OCI-LY1 (cell line): ENCODE data around the gene MBNL2.

ENCODE experiments used
- H2AFZ ChIP-seq: fragments of 200-600 bp; sonication (generic), shearing (Covaris generic); 2 replicates; pipeline ENCODE4 v1.6.0; 2014; ENCODE audit warnings: antibody characterized with exemption, mild to moderate bottlenecking, low read length
- H3F3A ChIP-seq: fragments of 200-600 bp; sonication (generic), shearing (Covaris generic); 2 replicates; pipeline ENCODE4 v1.6.0; 2014; ENCODE audit warnings: mild to moderate bottlenecking, antibody characterized with exemption, low read length, moderate library complexity; ENCODE audit not compliant: insufficient read depth
- H3K27ac ChIP-seq: fragments of 200-600 bp; sonication (generic); 2 replicates; pipeline ENCODE4 v1.5.1; 2014; ENCODE audit warnings: low read length, mixed run types, mild to moderate bottlenecking, low read depth; ENCODE audit not compliant: poor library complexity, severe bottlenecking
- H3K27me3 ChIP-seq: fragments of 200-600 bp; sonication (generic); 2 replicates; pipeline ENCODE4 v1.6.0; 2014; ENCODE audit warnings: antibody characterized with exemption, mild to moderate bottlenecking, low read length, moderate library complexity; ENCODE audit not compliant: insufficient read depth
- H3K36me3 ChIP-seq: fragments of 200-600 bp; sonication (generic); 2 replicates; pipeline ENCODE4 v1.6.1; 2014; ENCODE audit warnings: mild to moderate bottlenecking, antibody characterized with exemption, low read length, moderate library complexity, mixed read lengths; ENCODE audit not compliant: insufficient read depth
- H3K4me1 ChIP-seq: fragments of 200-600 bp; sonication (generic); 2 replicates; pipeline ENCODE4 v1.5.1; 2014; ENCODE audit warnings: mild to moderate bottlenecking, low read length, moderate library complexity; ENCODE audit not compliant: insufficient read depth, severe bottlenecking
- H3K4me2 ChIP-seq: fragments of 200-600 bp; sonication (generic), shearing (Covaris generic); 2 replicates; pipeline ENCODE4 v1.6.1; 2014; ENCODE audit warnings: low read length
- H3K4me3 ChIP-seq: fragments of 200-600 bp; sonication (generic); 2 replicates; pipeline ENCODE4 v1.5.1; 2014; ENCODE audit warnings: low read length, low read depth, mild to moderate bottlenecking, mixed read lengths; ENCODE audit not compliant: poor library complexity, severe bottlenecking
- H3K79me2 ChIP-seq: fragments of 200-600 bp; shearing (Covaris generic); 2 replicates; pipeline ENCODE4 v1.6.1; 2016; ENCODE audit warnings: mixed run types, low read length, mixed read lengths; ENCODE audit not compliant: insufficient read depth
- H3K9ac ChIP-seq: fragments of 200-600 bp; sonication (generic), shearing (Covaris generic); 2 replicates; pipeline ENCODE4 v1.6.1; 2014; ENCODE audit warnings: mild to moderate bottlenecking, low read length, mixed read lengths
- H3K9me2 ChIP-seq: fragments of 200-600 bp; sonication (generic), shearing (Covaris generic); 2 replicates; pipeline ENCODE4 v1.6.1; 2014; ENCODE audit warnings: low read depth, mild to moderate bottlenecking, low read length, mixed read lengths
- H3K9me3 ChIP-seq: fragments of 200-600 bp; shearing (Covaris generic); 2 replicates; pipeline ENCODE4 v1.6.1; 2014; ENCODE audit warnings: low read length, mixed read lengths
- H4K20me1 ChIP-seq: fragments of 200-600 bp; sonication (generic), shearing (Covaris generic); 2 replicates; pipeline ENCODE4 v1.6.0; 2016; ENCODE audit warnings: mild to moderate bottlenecking, low read length; ENCODE audit not compliant: insufficient read depth
- CTCF ChIP-seq: fragments of 200-600 bp; sonication (generic), shearing (Covaris generic); IDR thresholded peaks from 2 replicates; pipeline ENCODE4 v1.5.1; 2017; ENCODE audit warnings: mild to moderate bottlenecking, antibody characterized with exemption, low read length, moderate library complexity, mixed read lengths
- EZH2 ChIP-seq: fragments of 200-600 bp; sonication (generic), shearing (Covaris generic); IDR thresholded peaks from 2 replicates; pipeline ENCODE4 v1.8.0; 2017; ENCODE audit warnings: borderline replicate concordance, mixed run types, mild to moderate bottlenecking, antibody characterized with exemption, low read length, moderate library complexity, mixed read lengths

MBNL2 gene

GRCh38 chr13:97191142-97191541 lies 31.0 kb upstream of the MBNL2 start:
- Histone ChIP-seq H4K20me1 (no peaks in the 10 kb centered on the region), H3K36me3 (no peaks in the 10 kb centered on the region), H3K9ac (no peak overlapping the region), H3K9me2 (no peaks in the 10 kb centered on the region), H3K4me2 (no peak overlapping the region), H3K9me3 (no peaks in the 10 kb centered on the region), H3K4me3 (no peak overlapping the region), H2AFZ (no peak overlapping the region), H3K27ac (no peak overlapping the region), H3K79me2 (no peaks in the 10 kb centered on the region), H3K27me3 (no peaks in the 10 kb centered on the region), H3K4me1 (peaks cover 5% of the 10 kb centered on the region), H3F3A (no peaks in the 10 kb centered on the region)
- TF ChIP-seq EZH2 (no peak), CTCF (no peak)

GRCh38 chr13:97191615-97192014 lies 30.5 kb upstream of the MBNL2 start:
- Histone ChIP-seq H3K4me3 (no peak overlapping the region), H2AFZ (no peak overlapping the region), H3K27ac (no peak overlapping the region), H3K4me1 (peaks cover 5% of the 10 kb centered on the region), H3K9me3 (no peaks in the 10 kb centered on the region), H3K9ac (no peak overlapping the region), H3K9me2 (no peaks in the 10 kb centered on the region), H4K20me1 (no peaks in the 10 kb centered on the region), H3K27me3 (no peaks in the 10 kb centered on the region), H3K79me2 (no peaks in the 10 kb centered on the region), H3F3A (no peaks in the 10 kb centered on the region), H3K4me2 (no peak overlapping the region), H3K36me3 (no peaks in the 10 kb centered on the region)
- TF ChIP-seq EZH2, result no peak
- TF ChIP-seq CTCF, result no peak

GRCh38 chr13:97192166-97192565 lies 30.0 kb upstream of the MBNL2 start:
- no peaks in the 10 kb centered on the region for H3K27me3 ChIP-seq
- H3K9me3 ChIP-seq, result no peaks in the 10 kb centered on the region
- H3K9me2 ChIP-seq, result no peaks in the 10 kb centered on the region
- no peaks in the 10 kb centered on the region for H4K20me1 ChIP-seq
- H3K79me2 ChIP-seq, result no peaks in the 10 kb centered on the region
- no peaks in the 10 kb centered on the region for H3F3A ChIP-seq
- H2AFZ ChIP-seq, result no peak overlapping the region
- H3K4me3 ChIP-seq, result no peak overlapping the region
- no peak overlapping the region for H3K27ac ChIP-seq
- H3K4me1 ChIP-seq, result peaks cover 5% of the 10 kb centered on the region
- no peak overlapping the region for H3K4me2 ChIP-seq
- no peaks in the 10 kb centered on the region for H3K36me3 ChIP-seq
- TF ChIP-seq EZH2, result no peak
- no peak for TF ChIP-seq CTCF
- no peak overlapping the region for H3K9ac ChIP-seq
